GM12878 (cell line): Measurements from ENCODE around the gene RAP1B. TPM values are rescaled to one million over a fixed set of nuclear protein-coding genes. Genes with fewer than 3 reads are reported as not detected.

Experiments
- ATAC-seq: fragments of 200-7000 bp; cut with Tn5 transposase; 3 replicates; pipeline ENCODE4 v1.9.1; 2020; ENCODE audit warnings: mild to moderate bottlenecking, moderate library complexity
- BruUV-seq: library from RNA; stranded (reverse); fragments of 400-500 nt; replicated peaks from 2 replicates; lab custom pipeline; 2021; lab: Mats Ljungman, UMichigan
- CTCF ChIA-PET: fragments of 300-600 bp; sonication (Branson Sonifier 250); formaldehyde crosslinking; extraction: SDS; loops from one replicate; lab custom pipeline; 2021; ENCODE audit warnings: inconsistent platforms; lab: Yijun Ruan, JAX
- POLR2A ChIA-PET: fragments of 350-600 bp; formaldehyde crosslinking; extraction: SDS; loops from one replicate; lab custom pipeline; 2021; ENCODE audit warnings: inconsistent platforms; lab: Charles Lee
- RAD21 ChIA-PET: fragments of 300-600 bp; sonication (Branson Sonifier 250); formaldehyde crosslinking; loops from one replicate; lab custom pipeline; 2023; ENCODE audit warnings: antibody characterized with exemption; ENCODE audit not compliant: unreplicated experiment; lab: Charles Lee
- SMC1A ChIA-PET: fragments of 300-600 bp; sonication (Branson Sonifier 250); formaldehyde crosslinking; loops from one replicate; lab custom pipeline; 2023; ENCODE audit not compliant: unreplicated experiment, uncharacterized antibody; lab: Charles Lee
- DNase-seq: peaks from one replicate; pipeline ENCODE4 v3.0.0-alpha.2; 2011; ENCODE audit warnings: low read depth, low spot score
- FAIRE-seq: peaks from 3 replicates; lab custom pipeline; 2011; peaks lifted over from hg19 to GRCh38; lab: Jason Lieb, UNC
- H2AFZ ChIP-seq: 2 replicates; pipeline ENCODE4 v1.6.0; 2011; ENCODE audit warnings: low read depth, low read length, control low read depth; ENCODE audit not compliant: control insufficient read depth
- H3K27ac ChIP-seq: 2 replicates; pipeline ENCODE4 v1.5.1; 2011; ENCODE audit warnings: control low read depth; ENCODE audit not compliant: control insufficient read depth, insufficient read depth
- H3K27me3 ChIP-seq, 2 experiments: replicated peaks in 1 of 2; 2 replicates each; pipeline versions ENCODE4 v1.6.0 to v1.6.1; 2011; ENCODE audit warnings: low read length in 1 of 2; ENCODE audit not compliant: control insufficient read depth in 2 of 2, insufficient read depth in 2 of 2
- H3K36me3 ChIP-seq, 2 experiments: 2 replicates each; pipeline ENCODE4 v1.5.1; 2011; ENCODE audit warnings: low read length in 1 of 2; ENCODE audit not compliant: control insufficient read depth in 2 of 2, insufficient read depth in 2 of 2
- H3K4me1 ChIP-seq: 2 replicates; pipeline ENCODE4 v1.6.1; 2011; ENCODE audit warnings: mild to moderate bottlenecking, low read length, moderate library complexity, mixed read lengths; ENCODE audit not compliant: control insufficient read depth, insufficient read depth
- H3K4me2 ChIP-seq: 2 replicates; pipeline ENCODE4 v1.6.0; 2011; ENCODE audit warnings: control low read depth; ENCODE audit not compliant: control insufficient read depth, insufficient read depth
- H3K4me3 ChIP-seq: fragments of 200-600 bp; sonication (generic); 2 replicates; pipeline ENCODE4 v1.5.1; 2016
- H3K79me2 ChIP-seq: 2 replicates; pipeline ENCODE4 v1.6.0; 2011; ENCODE audit warnings: low read length; ENCODE audit not compliant: control insufficient read depth, insufficient read depth
- H3K9ac ChIP-seq: 2 replicates; pipeline ENCODE4 v1.8.0; 2011; ENCODE audit warnings: low read length, control low read depth, mixed read lengths; ENCODE audit not compliant: control insufficient read depth, insufficient read depth
- H3K9me3 ChIP-seq: replicated peaks from 3 replicates; pipeline ENCODE4 v1.5.1; 2011; ENCODE audit warnings: mild to moderate bottlenecking, low read length; ENCODE audit not compliant: control insufficient read depth, insufficient read depth
- H4K20me1 ChIP-seq: 2 replicates; pipeline ENCODE4 v1.6.0; 2011; ENCODE audit not compliant: control insufficient read depth, insufficient read depth
- JUND ChIP-seq: IDR thresholded peaks from 2 replicates; pipeline ENCODE4 v1.6.1; 2012; ENCODE audit warnings: low read depth, mild to moderate bottlenecking, low read length, improper control_type of control experiment, moderate library complexity
- MEF2B ChIP-seq: fragments of 450-650 bp; IDR thresholded peaks from 2 replicates; pipeline ENCODE4 v1.6.1; 2018; ENCODE audit warnings: mild to moderate bottlenecking, moderate library complexity; ENCODE audit not compliant: partially characterized antibody, poor library complexity, severe bottlenecking
- MYB ChIP-seq: fragments of 150-350 bp; IDR thresholded peaks from 2 replicates; pipeline ENCODE4 v1.6.1; 2014; ENCODE audit warnings: mild to moderate bottlenecking, low read depth, low read length, borderline replicate concordance
- NFIC ChIP-seq: IDR thresholded peaks from 2 replicates; pipeline ENCODE4 v1.6.1; 2012; ENCODE audit warnings: low read depth, mild to moderate bottlenecking, inconsistent platforms, low read length, moderate library complexity
- POLR2AphosphoS2 ChIP-seq: IDR thresholded peaks from 2 replicates; pipeline ENCODE4 v1.6.1; 2011; ENCODE audit warnings: low read depth, mild to moderate bottlenecking, low read length, improper control_type of control experiment, moderate library complexity
- WGBS: methylation state at CpG from one replicate; pipeline ENCODE4 v1.1.6; 2016; ENCODE audit warnings: low lambda C conversion rate; ENCODE audit not compliant: insufficient replicate concordance, insufficient coverage; ENCODE audit errors: missing lambda C conversion rate; 5-methylcytosine and 5-hydroxymethylcytosine counted together
- in situ Hi-C: fragments of 300-500 bp; cut with MboI; formaldehyde crosslinking; loops from 9 replicates; pipeline ENCODE4 v1.14.3; 2018; ENCODE audit warnings: mixed read lengths
- intact Hi-C: fragments of 100-400 bp; cut with micrococcal nuclease; formaldehyde crosslinking; loops from one replicate; pipeline ENCODE4 v1.14.2; 2022; ENCODE audit not compliant: unreplicated experiment
- polyA plus RNA-seq, 11 experiments: library from polyadenylated mRNA; depleted of rRNA in 4 of 11; unstranded in 6 of 11; stranded (reverse) in 5 of 11; fragments of >200 nt; fragmentation: Nextera tagmentation in 4 of 11; fragmentation: Illumina TruSeq in 1 of 11; extraction: Ambion mirVana in 4 of 11; extraction: Trizol in 1 of 11; gene quantifications; 1 replicate in 1 of 11; 2 replicates in 10 of 11; pipeline versions ENCODE4 v1.2.1 to v1.2.3, GENCODE V29; 2011 to 2016; ENCODE audit warnings: inconsistent platforms in 2 of 11, missing spikeins in 2 of 11, low read depth in 1 of 11
- total RNA-seq, 4 experiments: library from RNA; depleted of rRNA in 3 of 4; stranded (reverse); fragments of >200 nt in 3 of 4; fragmentation: Illumina TruSeq in 1 of 4; extraction: Trizol in 1 of 4; gene quantifications; 2 replicates each; pipeline versions ENCODE4 v1.2.1 to v1.2.3, GENCODE V29; 2013 to 2021

Gene RAP1B
- total and polyA plus RNA-seq, 10 of the 15 experiments (the other 5 are each of a cell fraction or from before 2014, with no cell fraction given): 88.9 to 219 (median 127) TPM

- under 1% methylated on average over 8 of the region's 8 CpGs for WGBS
- intact Hi-C loops: loop anchor here (2.0 to 5.0 kb wide), 5 partner anchors 129 to 253 kb away; partner anchors contain the start of gene MDM2
- Histone ChIP-seq H3K27ac (peak overlapping the region; percentile 98), H3K9me3 (no peaks in the 10 kb centered on the region), H4K20me1 (peaks cover 5% of the 10 kb centered on the region; the same call in 1 of the 2 replicates), H3K9ac (peak overlapping the region; percentile 98), H3K4me3 (peak overlapping the region; percentile 86), H3K4me2 (peak overlapping the region; percentile 84; the same call in 1 of the 2 replicates), H3K4me1 (peaks cover 4% of the 10 kb centered on the region; the same call in 1 of the 2 replicates), H3K36me3 (no peaks in the 10 kb centered on the region), H3K79me2 (peaks cover 59% of the 10 kb centered on the region), H2AFZ (no peak overlapping the region), H3K27me3 (no peaks in the 10 kb centered on the region)
- ChIA-PET RAD21 (interaction anchor here (0.6 to 5.1 kb wide), 13 partner anchors 8 to 280 kb away, joined by 3 to 42 read pairs (median 7); partner anchors contain the start of genes MDM1 and SLC35E3), POLR2A (interaction anchor here (0.7 to 2.3 kb wide), 12 partner anchors 8 to 253 kb away, joined by 3 to 13 read pairs (median 4); partner anchors contain the start of genes MDM2 and SLC35E3), SMC1A (interaction anchor here (1.0 to 5.9 kb wide), 12 partner anchors 12 to 251 kb away, joined by 3 to 53 read pairs (median 10); no protein-coding TSS in a partner anchor), CTCF (interaction anchor here (1.1 to 2.1 kb wide), 4 partner anchors 10 to 252 kb away, joined by 3 to 11 read pairs (median 6); no protein-coding TSS in a partner anchor)
- FAIRE-seq (no peak), ATAC-seq (no peak), DNase-seq (no peak)
- BruUV-seq: no TSS peak
- in situ Hi-C loops: loop anchor here (25.0 kb wide), 1 partner anchor 249 kb away; no protein-coding TSS in a partner anchor
- TF ChIP-seq JUND: no peak
- TF ChIP-seq POLR2AphosphoS2: no peak
- TF ChIP-seq NFIC: no peak
- TF ChIP-seq MYB: no peak
- no peak for TF ChIP-seq MEF2B
Observed at GRCh38 chr12:68611806-68612160, 1.1 kb downstream of the RAP1B start.
